Cerebellar nuclear complex (tissue), 1 donor: ENCODE results near the gene MIOX.

Source experiments
- DNase-seq, 2 experiments: peaks; one replicate each; lab custom pipeline; 2025; lab: John Stamatoyannopoulos, UW

MIOX gene

DNA sequence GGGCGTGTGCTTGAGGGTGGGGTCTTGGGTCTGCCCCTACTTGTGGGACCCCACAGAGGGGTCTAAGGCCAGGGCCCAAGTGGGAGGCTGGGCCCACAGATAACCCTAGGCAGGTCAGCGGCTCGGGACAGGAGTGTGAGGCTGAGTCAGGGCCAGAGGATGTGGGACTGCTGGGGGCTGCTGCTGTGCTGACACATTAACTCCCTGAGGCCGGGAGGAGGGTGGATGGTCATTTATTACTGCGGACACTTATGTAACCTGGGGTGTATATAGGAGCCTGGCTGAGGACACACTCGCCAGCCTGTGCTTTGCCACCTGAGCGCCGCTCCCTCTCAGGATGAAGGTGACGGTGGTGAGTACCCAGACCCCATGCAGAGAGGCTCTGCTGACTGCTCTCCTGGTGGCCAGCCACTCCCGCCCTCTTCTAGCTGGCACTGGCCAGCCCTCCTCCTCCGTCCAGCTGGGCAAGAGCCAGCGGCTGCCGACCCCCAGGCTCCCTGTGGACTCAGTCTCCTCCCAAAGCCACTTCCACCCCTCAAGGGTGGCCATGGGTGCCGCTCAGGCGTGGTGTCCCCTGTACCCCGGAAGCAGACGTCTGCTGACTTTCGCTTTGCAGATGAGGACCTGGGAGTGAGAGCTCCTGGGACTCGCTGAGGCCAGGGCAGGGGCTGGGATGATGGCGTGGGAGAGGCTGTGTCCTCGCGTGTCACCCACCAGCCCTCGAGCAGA is at the start of gene MIOX:
Gene MIOX, plus strand, starts transcription at position 299 of the 729 bp plus-strand sequence. Its CDS starts 39 bp downstream, at position 338.
- DNase-seq, result no peak

- DNase-seq, result no peak
Measured at GRCh38 chr22:50437511-50438304, 49.0 kb upstream of the MIOX start.

GRCh38 chr22:50438305-50439275 is 48.1 kb upstream of the MIOX start:
- DNase-seq, result no peak

- no peak for DNase-seq
Measured at GRCh38 chr22:50439314-50439870, 47.3 kb upstream of the MIOX start.

- no peak for DNase-seq
Measured at GRCh38 chr22:50439871-50440331, 46.8 kb upstream of the MIOX start.

- no peak for DNase-seq
Measured at GRCh38 chr22:50440544-50441249, 46.0 kb upstream of the MIOX start.

DNA sequence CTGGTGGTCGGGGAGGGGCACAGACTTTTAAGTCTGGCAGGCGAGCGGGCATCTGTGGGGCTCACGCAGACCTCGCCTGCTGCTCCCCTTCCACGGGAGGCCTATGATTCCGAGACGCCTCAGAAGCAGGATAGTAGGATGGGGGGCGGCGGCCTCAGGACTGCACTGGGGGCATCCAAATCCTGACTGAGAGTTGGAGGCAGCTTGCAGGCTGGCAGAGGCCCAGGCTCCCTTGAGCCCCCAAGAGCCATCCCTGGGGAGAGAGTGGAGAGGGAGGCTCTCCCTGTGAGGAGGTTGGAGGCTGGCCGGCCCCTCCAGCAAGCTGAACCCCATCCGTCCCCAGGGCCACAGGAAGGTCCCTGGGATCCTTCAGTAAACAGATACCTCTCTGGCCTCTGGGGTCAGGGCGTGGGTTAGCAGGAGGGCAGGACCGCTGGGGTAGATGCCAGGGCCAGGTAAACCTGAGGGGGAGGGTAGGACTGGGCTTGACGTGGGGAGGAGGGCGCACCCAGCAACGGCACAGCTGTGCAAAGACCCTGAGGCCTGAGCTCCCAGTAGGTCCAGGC is 45.1 kb upstream of the MIOX start:
- no peak for DNase-seq

- DNase-seq, result no peak
Measured at GRCh38 chr22:50443197-50443596, 43.5 kb upstream of the MIOX start.

GRCh38 chr22:50443801-50444625 is 42.6 kb upstream of the MIOX start:
- no peak for DNase-seq

DNA sequence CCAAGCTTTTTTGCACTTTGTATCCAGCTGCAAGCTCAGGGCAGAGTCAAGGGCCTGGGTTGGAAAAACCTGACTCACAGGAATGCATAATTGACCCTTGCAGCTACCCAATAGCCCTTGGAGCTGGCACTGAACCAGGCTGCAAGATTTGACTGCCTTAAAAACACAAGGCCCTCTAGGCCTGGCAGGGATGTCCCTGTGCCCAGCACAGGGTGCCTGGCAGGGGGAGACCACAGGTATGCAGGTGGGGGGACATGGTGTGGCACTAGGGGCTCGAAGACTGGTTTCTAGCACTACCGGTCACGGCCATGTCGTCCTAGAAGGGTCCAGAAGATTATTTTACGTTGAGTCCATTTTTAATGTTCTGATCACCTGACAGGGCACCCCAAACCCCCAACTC is 42.0 kb upstream of the MIOX start:
- no peak for DNase-seq

- no peak for DNase-seq
Measured at GRCh38 chr22:50445071-50445879, 41.4 kb upstream of the MIOX start.

- DNase-seq, result no peak
Measured at GRCh38 chr22:50445880-50446707, 40.6 kb upstream of the MIOX start.

- DNase-seq, result no peak
Measured at GRCh38 chr22:50446708-50447575, 39.7 kb upstream of the MIOX start.

DNA sequence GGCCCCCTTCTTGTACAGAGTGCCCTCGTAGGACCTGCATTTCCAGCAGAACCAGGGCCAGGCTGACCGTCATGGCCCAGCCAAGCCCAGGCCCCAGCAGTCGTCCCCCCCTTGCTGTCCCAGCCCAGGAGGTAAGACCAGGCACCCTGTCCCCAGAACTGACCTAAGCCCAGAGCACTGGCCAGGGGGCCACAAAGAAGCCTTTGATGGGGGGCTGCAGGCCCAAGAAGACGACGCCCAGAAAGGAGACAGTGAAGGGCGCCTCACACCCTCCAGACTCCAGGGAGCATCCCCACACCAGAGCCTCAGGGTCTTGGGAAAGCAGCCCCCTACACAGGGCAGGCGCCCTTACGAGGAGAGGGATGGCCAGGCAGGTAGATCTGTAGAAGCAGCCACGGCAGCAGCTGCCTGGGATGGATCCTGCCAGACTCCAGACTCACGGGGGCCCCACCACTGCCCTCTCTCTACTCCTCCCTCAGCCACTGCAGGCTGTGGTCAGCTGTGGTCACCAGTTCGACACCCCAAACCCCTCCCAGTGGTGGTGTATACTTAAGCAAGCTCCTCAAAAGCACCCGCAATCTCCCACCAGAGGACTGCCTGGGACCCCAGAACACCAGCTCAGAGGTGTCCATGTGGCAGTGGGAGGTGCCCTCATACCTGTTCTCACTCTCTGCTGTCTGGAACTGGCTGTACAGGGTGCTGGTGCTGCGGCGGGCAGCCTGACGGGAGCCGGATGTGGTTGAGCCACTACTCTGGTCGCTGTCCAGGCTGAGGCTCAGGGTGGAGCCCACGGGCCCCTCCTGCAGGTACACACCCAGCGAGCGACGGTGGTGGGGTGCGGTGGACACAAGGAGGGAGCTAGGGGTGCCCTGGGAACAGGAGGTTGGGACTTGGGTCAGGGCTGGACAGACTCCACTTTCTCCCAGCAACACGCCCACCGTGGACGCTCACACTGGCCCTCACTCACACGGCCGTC is 38.8 kb upstream of the MIOX start:
- DNase-seq, result no peak

GRCh38 chr22:50452649-50453048 is 34.0 kb upstream of the MIOX start:
- DNase-seq, result no peak

- no peak for DNase-seq
Measured at GRCh38 chr22:50454556-50455075, 32.0 kb upstream of the MIOX start.
